ENCODE measurements around the gene TSEN2. TPM values are rescaled to one million over a fixed set of nuclear protein-coding genes. Genes with fewer than 3 reads are reported as not detected.

The TSEN2 gene
- total and polyA plus RNA-seq, 2 of the 4 experiments (the other 2 are of a cell fraction) = 9.5 to 14.2 TPM

DNA sequence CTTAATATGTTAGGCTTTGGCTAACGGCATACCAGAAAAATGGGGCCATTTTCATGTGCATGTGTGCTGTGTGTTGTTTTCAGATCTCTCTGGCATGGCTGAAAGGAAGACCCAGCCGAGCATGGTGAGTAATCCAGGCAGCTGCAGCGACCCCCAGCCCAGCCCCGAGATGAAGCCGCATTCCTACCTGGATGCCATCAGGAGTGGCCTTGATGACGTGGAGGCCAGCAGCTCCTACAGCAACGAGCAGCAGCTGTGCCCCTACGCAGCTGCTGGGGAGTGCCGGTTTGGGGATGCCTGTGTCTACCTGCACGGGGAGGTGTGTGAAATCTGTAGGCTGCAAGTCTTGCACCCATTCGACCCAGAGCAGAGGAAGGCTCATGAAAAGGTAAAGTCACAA, 87.7 kb downstream of the TSEN2 start:
- in situ Hi-C loops (cut with MboI; ENCODE audit: low sequenced_read_pairs) = no loop called here
- Histone ChIP-seq H3K14ac (replicated peaks; ENCODE audit: low read depth, low read length) (no peak overlapping the region), H3K27ac (ENCODE audit: insufficient read depth, low read length) (no peak overlapping the region), H3K4me2 (ENCODE audit: low read depth, low read length) (no peak overlapping the region), H2BK120ac (ENCODE audit: low read depth, low read length) (no peak overlapping the region), H3K9me1 (ENCODE audit: insufficient read depth, low read length) (peaks cover 22% of the 10 kb centered on the region), H3K4me1 (ENCODE audit: control insufficient read depth, insufficient read depth, low read length) (peaks cover 19% of the 10 kb centered on the region), H3K27me3 (ENCODE audit: control insufficient read depth, insufficient read depth, low read length) (no peaks in the 10 kb centered on the region), H3K4me3 (ENCODE audit: insufficient read depth, low read depth, low read length) (no peak overlapping the region), H2AK5ac (ENCODE audit: low read depth, low read length) (no peak overlapping the region), H3K56ac (ENCODE audit: extremely low read depth, insufficient read depth, low read length) (no peak overlapping the region), H4K20me1 (ENCODE audit: insufficient read depth, low read length) (peaks cover 52% of the 10 kb centered on the region), H4K91ac (ENCODE audit: insufficient read depth, low read depth, low read length) (no peak overlapping the region), H3K9ac (ENCODE audit: low read depth, low read length) (no peak overlapping the region), H3K36me3 (ENCODE audit: control insufficient read depth, insufficient read depth, low read length) (peaks cover 55% of the 10 kb centered on the region), H2AFZ (replicated peaks; ENCODE audit: low read length, poor library complexity) (no peak overlapping the region), H3K23ac (ENCODE audit: low read depth, low read length) (no peak overlapping the region), H4K5ac (ENCODE audit: low read depth, low read length) (no peak overlapping the region), H4K8ac (ENCODE audit: low read depth in 2 of 2, low read length in 2 of 2) (no peak overlapping the region), H3K4ac (ENCODE audit: low read depth, low read length) (no peak overlapping the region), H2BK15ac (ENCODE audit: low read depth, low read length) (no peak overlapping the region), H3K18ac (ENCODE audit: low read depth, low read length) (no peak overlapping the region), H2BK5ac (ENCODE audit: low read depth, low read length, poor library complexity, severe bottlenecking) (no peak overlapping the region), H3K79me1 (ENCODE audit: low read depth in 1 of 2, low read length in 2 of 2) (peaks cover 45 to 75% of the 10 kb centered on the region in 2 experiments), H3K9me3 (ENCODE audit: control insufficient read depth, insufficient read depth, low read length) (no peaks in the 10 kb centered on the region), H2BK20ac (ENCODE audit: low read depth, low read length) (no peak overlapping the region), H2AK9ac (replicated peaks; ENCODE audit: low read depth, low read length, poor library complexity) (no peak overlapping the region)
- DNase-seq = no peak
- 93% methylated on average over 2 of the region's 11 CpGs; no CpG with 5 or more reads in 1 of the 2 experiments for WGBS, 2 experiments (ENCODE audit: extremely low coverage in 2 of 2, insufficient read length in 1 of 2)
- ATAC-seq (ENCODE audit: low read depth) = no peak
- ChIA-PET POLR2A (ENCODE audit: unreplicated experiment) (no interaction called here), CTCF (no interaction called here)
- intact Hi-C loops (cut with micrococcal nuclease) = no loop called here
- TF ChIP-seq, protein P1, sequence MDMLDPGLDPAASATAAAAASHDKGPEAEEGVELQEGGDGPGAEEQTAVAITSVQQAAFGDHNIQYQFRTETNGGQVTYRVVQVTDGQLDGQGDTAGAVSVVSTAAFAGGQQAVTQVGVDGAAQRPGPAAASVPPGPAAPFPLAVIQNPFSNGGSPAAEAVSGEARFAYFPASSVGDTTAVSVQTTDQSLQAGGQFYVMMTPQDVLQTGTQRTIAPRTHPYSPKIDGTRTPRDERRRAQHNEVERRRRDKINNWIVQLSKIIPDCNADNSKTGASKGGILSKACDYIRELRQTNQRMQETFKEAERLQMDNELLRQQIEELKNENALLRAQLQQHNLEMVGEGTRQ (IDR thresholded peaks at IDR 0.05; ENCODE audit: low read depth, low read length) = no peak
- TF ChIP-seq CHD1 (IDR thresholded peaks at IDR 0.05; ENCODE audit: low read depth, low read length) = no peak
- TF ChIP-seq RCOR1 (IDR thresholded peaks at IDR 0.05; ENCODE audit: insufficient replicate concordance, low read length) = no peak
- TF ChIP-seq, protein P2, sequence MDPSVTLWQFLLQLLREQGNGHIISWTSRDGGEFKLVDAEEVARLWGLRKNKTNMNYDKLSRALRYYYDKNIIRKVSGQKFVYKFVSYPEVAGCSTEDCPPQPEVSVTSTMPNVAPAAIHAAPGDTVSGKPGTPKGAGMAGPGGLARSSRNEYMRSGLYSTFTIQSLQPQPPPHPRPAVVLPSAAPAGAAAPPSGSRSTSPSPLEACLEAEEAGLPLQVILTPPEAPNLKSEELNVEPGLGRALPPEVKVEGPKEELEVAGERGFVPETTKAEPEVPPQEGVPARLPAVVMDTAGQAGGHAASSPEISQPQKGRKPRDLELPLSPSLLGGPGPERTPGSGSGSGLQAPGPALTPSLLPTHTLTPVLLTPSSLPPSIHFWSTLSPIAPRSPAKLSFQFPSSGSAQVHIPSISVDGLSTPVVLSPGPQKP (IDR thresholded peaks at IDR 0.05; ENCODE audit: borderline replicate concordance, low read depth, low read length) = no peak
- no peak for TF ChIP-seq NFE2L2 (IDR thresholded peaks at IDR 0.05; ENCODE audit: low read depth, low read length)
- no peak for TF ChIP-seq RAD21 (IDR thresholded peaks at IDR 0.05; ENCODE audit: low read length)
- no peak for TF ChIP-seq BHLHE40 (IDR thresholded peaks at IDR 0.05; ENCODE audit: low read depth, low read length)
- BruUV-seq (replicated peaks) = no TSS peak
- dilution Hi-C loops (cut with HindIII; ENCODE audit: low sequenced_read_pairs, unreplicated experiment) = no loop called here

Data from IMR-90 (cell line).